Gastroesophageal sphincter (tissue), 4 donors: Measurements from ENCODE around the gene CSF3. TPM values are rescaled to one million over a fixed set of nuclear protein-coding genes. Genes with fewer than 3 reads are reported as not detected.

ENCODE experiments used
- ATAC-seq: fragments of 150-250 bp; one replicate; pipeline ENCODE4 v1.9.1; 2016; ENCODE audit warnings: mild to moderate bottlenecking, moderate library complexity
- H3K27ac ChIP-seq, 4 donors: fragments of 200-600 bp; sonication (generic) in 3 of 4; 1 replicate in 3 of 4; 2 replicates in 1 of 4; pipeline ENCODE4 v1.5.1; 2016 to 2019
- H3K27me3 ChIP-seq: fragments of 200-600 bp; sonication (generic); one replicate; pipeline ENCODE4 v1.5.1; 2019
- H3K36me3 ChIP-seq, 2 donors: fragments of 200-600 bp; sonication (generic); one replicate each; pipeline ENCODE4 v1.5.1; 2019; ENCODE audit warnings: control low read depth in 1 of 2
- H3K4me1 ChIP-seq, 3 donors: fragments of 200-600 bp; sonication (generic); 1 replicate in 2 of 3; 2 replicates in 1 of 3; pipeline ENCODE4 v1.5.1; 2016 to 2019; ENCODE audit warnings: control low read depth in 2 of 3
- H3K4me3 ChIP-seq, 2 donors: fragments of 200-600 bp; sonication (generic); one replicate each; pipeline ENCODE4 v1.5.1; 2019; ENCODE audit warnings: mild to moderate bottlenecking in 1 of 2, moderate library complexity in 1 of 2
- H3K9me3 ChIP-seq, 3 donors: fragments of 200-600 bp; sonication (generic); one replicate each; pipeline ENCODE4 v1.5.1; 2017 to 2019; ENCODE audit warnings: control low read depth in 2 of 3
- CTCF ChIP-seq, 4 experiments: fragments of 200-600 bp in 2 of 4; fragments of 450-650 bp in 2 of 4; sonication (generic) in 1 of 4; IDR thresholded peaks; one replicate each; pipeline ENCODE4 v1.5.1; 2017 to 2019; ENCODE audit warnings: antibody characterized with exemption in 4 of 4, mild to moderate bottlenecking in 2 of 4, moderate library complexity in 2 of 4
- EP300 ChIP-seq: sonication (generic); formaldehyde crosslinking; IDR thresholded peaks from one replicate; pipeline ENCODE4 v1.6.1; 2017; ENCODE audit warnings: antibody characterized with exemption, mild to moderate bottlenecking
- POLR2A ChIP-seq, 2 donors: fragments of 450-650 bp; IDR thresholded peaks; one replicate each; pipeline ENCODE4 v1.6.1; 2017; ENCODE audit warnings: antibody characterized with exemption in 2 of 2, mild to moderate bottlenecking in 2 of 2, moderate library complexity in 1 of 2
- POLR2AphosphoS5 ChIP-seq: sonication (generic); formaldehyde crosslinking; IDR thresholded peaks from one replicate; pipeline ENCODE4 v1.6.1; 2017; ENCODE audit warnings: antibody characterized with exemption
- WGBS, 2 donors: methylation state at CpG; one replicate each; pipeline ENCODE4 v1.1.5; 2018; ENCODE audit warnings: low coverage in 1 of 2; 5-methylcytosine and 5-hydroxymethylcytosine counted together
- total RNA-seq, 4 donors: library from RNA; depleted of rRNA; stranded (reverse); fragments of >200 nt; gene quantifications; one replicate each; pipeline ENCODE4 v1.1.0, GENCODE V29; 2016

Gene CSF3
- total RNA-seq, 4 donors from 2014 or later = 9.3 TPM; not detected in 3

GRCh38 chr17:40025559-40025958, 10.3 kb downstream of the CSF3 start:
- no peak for ATAC-seq
- Histone ChIP-seq H3K9me3 (no peaks in the 10 kb centered on the region), H3K27me3 (no peaks in the 10 kb centered on the region), H3K27ac (peak overlapping the region in 1 of 4 donors; percentile 45), H3K36me3 (peaks cover 0 to 94% of the 10 kb centered on the region in 2 donors), H3K4me3 (no peak overlapping the region), H3K4me1 (peaks cover 0 to 57% (median 35%) of the 10 kb centered on the region in 3 donors)
- TF ChIP-seq EP300 (no peak), POLR2A (IDR thresholded peaks at IDR 0.05) (no peak), CTCF (IDR thresholded peaks at IDR 0.05) (no peak), POLR2AphosphoS5 (no peak)
- WGBS, 2 donors = 73 to 75% methylated on average over 2 of the region's 2 CpGs

- no peak for ATAC-seq
- Histone ChIP-seq H3K9me3 (no peaks in the 10 kb centered on the region), H3K27ac (peak overlapping the region in 2 of 4 donors; percentile 15 to 45), H3K4me1 (peaks cover 0 to 53% (median 32%) of the 10 kb centered on the region in 3 donors), H3K27me3 (no peaks in the 10 kb centered on the region), H3K4me3 (no peak overlapping the region), H3K36me3 (peaks cover 0 to 96% of the 10 kb centered on the region in 2 donors)
- WGBS, 2 donors = 45 to 55% methylated on average over 8 to 13 of the region's 22 CpGs
- TF ChIP-seq POLR2AphosphoS5 = no peak
- no peak for TF ChIP-seq POLR2A (IDR thresholded peaks at IDR 0.05)
Observed at GRCh38 chr17:40025991-40026815, 11.0 kb downstream of the CSF3 start.

- Histone ChIP-seq H3K36me3 (peaks cover 0 to 96% of the 10 kb centered on the region in 2 donors), H3K4me1 (peaks cover 0 to 53% (median 29%) of the 10 kb centered on the region in 3 donors), H3K27ac (peak overlapping the region in 3 of 4 donors; percentile 8 to 53 (median 15))
Observed at GRCh38 chr17:40026816-40027613, 11.8 kb downstream of the CSF3 start.

GRCh38 chr17:40027614-40028012, 12.4 kb downstream of the CSF3 start:
- Histone ChIP-seq H3K27ac (peak overlapping the region in 3 of 4 donors; percentile 8 to 53 (median 15)), H3K9me3 (no peaks in the 10 kb centered on the region), H3K4me1 (peaks cover 0 to 53% (median 28%) of the 10 kb centered on the region in 3 donors), H3K36me3 (peaks cover 0 to 96% of the 10 kb centered on the region in 2 donors), H3K4me3 (no peak overlapping the region), H3K27me3 (no peaks in the 10 kb centered on the region)
- TF ChIP-seq CTCF (IDR thresholded peaks at IDR 0.05) (no peak), EP300 (no peak), POLR2AphosphoS5 (no peak), POLR2A (IDR thresholded peaks at IDR 0.05) (no peak)
- ATAC-seq = no peak
- WGBS, 2 donors = 55 to 100% methylated on average over 1 to 2 of the region's 5 CpGs

More at GRCh38 chr17:40026816-40027613, 11.8 kb downstream of the CSF3 start:
- 0% methylated on average over 2 of the region's 33 CpGs; no CpG with 5 or more reads in 1 of the 2 donors for WGBS, 2 donors
- Histone ChIP-seq H3K4me3 (no peak overlapping the region), H3K9me3 (no peaks in the 10 kb centered on the region), H3K27me3 (no peaks in the 10 kb centered on the region)
- TF ChIP-seq EP300 (no peak), CTCF (IDR thresholded peaks at IDR 0.05) (peak in 3 of 4 experiments; percentile 92 to 93 (median 93))
- ATAC-seq = peak; percentile 93

GRCh38 chr17:40028595-40028994, 13.4 kb downstream of the CSF3 start:
- WGBS, 2 donors = 84 to 94% methylated on average over 2 to 3 of the region's 13 CpGs
- no peaks in the 10 kb centered on the region for H3K9me3 ChIP-seq
- H3K27ac ChIP-seq = no peak overlapping the region
- no peaks in the 10 kb centered on the region for H3K27me3 ChIP-seq
- H3K4me3 ChIP-seq = no peak overlapping the region
- TF ChIP-seq POLR2AphosphoS5 (no peak), CTCF (IDR thresholded peaks at IDR 0.05) (no peak), POLR2A (IDR thresholded peaks at IDR 0.05) (no peak), EP300 (no peak)
- no peak for ATAC-seq
- peaks cover 0 to 52% (median 22%) of the 10 kb centered on the region in 3 donors for H3K4me1 ChIP-seq
- H3K36me3 ChIP-seq = peaks cover 0 to 96% of the 10 kb centered on the region in 2 donors
